Measurements from ENCODE around the gene GASK1B.
A peak's percentile ranks its signal among the peaks of the same experiment; 100 is the strongest.

DNA sequence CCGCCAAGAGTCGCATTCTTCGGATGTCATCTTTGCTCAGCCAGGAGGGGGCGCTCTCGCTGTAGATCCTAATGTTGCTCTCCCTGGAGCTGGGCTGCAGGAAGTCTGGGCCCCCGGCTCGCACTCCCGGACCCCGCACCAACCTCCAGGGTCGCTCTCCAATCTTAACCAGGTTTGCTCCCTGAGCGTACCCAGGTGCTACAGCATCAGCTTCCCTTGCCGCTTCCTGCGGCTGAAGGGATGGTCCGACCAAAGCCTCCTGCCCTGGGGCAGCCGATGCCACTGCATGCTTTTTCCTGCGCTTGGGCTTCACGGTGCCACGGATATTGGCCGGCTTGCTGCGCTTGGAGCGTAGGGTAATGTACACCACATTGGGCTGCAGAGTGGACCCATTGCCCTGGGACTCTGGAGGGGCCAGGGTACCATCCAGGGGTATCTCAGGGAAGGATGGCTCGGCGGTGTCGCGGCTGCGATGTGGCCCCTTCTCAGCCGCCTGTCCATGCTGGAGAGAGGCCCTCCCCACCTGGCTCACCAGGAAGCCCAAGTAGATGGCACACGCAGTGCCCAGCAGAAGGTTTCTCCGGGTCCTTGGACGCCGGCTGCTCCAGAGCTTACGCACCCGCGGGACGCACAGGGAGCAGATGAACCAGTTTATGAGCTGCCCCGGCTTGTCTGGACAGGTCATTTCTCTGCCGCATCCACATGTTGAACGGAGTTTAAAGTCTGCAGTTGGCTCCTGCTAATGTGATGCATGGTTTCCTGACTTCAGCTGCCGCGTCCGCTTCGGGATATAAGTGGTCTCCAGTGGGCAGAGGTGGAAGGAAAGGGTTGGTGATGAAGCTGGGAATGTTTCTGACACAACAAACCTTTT, 1.9 kb downstream of the GASK1B start:
- TF ChIP-seq, protein P1, sequence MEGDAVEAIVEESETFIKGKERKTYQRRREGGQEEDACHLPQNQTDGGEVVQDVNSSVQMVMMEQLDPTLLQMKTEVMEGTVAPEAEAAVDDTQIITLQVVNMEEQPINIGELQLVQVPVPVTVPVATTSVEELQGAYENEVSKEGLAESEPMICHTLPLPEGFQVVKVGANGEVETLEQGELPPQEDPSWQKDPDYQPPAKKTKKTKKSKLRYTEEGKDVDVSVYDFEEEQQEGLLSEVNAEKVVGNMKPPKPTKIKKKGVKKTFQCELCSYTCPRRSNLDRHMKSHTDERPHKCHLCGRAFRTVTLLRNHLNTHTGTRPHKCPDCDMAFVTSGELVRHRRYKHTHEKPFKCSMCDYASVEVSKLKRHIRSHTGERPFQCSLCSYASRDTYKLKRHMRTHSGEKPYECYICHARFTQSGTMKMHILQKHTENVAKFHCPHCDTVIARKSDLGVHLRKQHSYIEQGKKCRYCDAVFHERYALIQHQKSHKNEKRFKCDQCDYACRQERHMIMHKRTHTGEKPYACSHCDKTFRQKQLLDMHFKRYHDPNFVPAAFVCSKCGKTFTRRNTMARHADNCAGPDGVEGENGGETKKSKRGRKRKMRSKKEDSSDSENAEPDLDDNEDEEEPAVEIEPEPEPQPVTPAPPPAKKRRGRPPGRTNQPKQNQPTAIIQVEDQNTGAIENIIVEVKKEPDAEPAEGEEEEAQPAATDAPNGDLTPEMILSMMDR (IDR thresholded peaks at IDR 0.05; ENCODE audit: low read length), result peak; percentile 43; the same call in 1 of the 2 replicates
- TF ChIP-seq EZH2 (IDR thresholded peaks at IDR 0.05; ENCODE audit: borderline replicate concordance, low read length), result no peak
